NCI-H2227 treated with DMSO at 0.1 percent for 48 hours (cell line): ENCODE results near the gene ATP6V1F.
A peak's percentile ranks its signal among the peaks of the same experiment; 100 is the strongest.

ENCODE experiments used
- DNase-seq: peaks from one replicate; lab custom pipeline; 2025; lab: John Stamatoyannopoulos, UW

The ATP6V1F gene

GRCh38 chr7:128849156-128849515, 13.5 kb upstream of the ATP6V1F start:
- DNase-seq = no peak

- no peak for DNase-seq
Observed at GRCh38 chr7:128849804-128850490, 12.7 kb upstream of the ATP6V1F start.

DNA sequence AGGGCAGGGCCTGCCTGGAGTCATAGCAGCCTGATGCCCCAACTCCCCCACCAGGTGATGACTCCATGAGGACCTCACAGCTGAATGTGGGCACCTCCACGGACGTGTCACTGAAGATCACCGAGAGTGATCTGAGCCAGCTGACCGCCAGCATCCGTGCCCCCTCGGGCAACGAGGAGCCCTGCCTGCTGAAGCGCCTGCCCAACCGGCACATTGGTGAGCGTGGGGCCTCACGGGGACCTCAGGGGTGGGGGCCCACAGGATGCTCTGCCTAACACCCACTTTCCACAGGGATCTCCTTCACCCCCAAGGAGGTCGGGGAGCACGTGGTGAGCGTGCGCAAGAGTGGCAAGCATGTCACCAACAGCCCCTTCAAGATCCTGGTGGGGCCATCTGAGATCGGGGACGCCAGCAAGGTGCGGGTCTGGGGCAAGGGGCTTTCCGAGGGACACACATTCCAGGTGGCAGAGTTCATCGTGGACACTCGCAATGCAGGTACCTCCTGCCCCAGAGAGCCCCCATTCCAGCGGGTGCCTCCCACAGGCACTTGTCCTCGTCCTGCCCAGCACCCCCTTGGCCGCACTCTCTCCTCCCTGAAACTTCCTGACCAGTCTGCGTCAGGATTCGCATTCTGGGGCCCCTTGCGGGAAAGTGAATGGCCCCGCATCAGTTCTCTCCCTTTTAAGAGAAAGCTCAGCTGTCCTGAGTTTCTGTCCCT, 10.0 kb upstream of the ATP6V1F start:
- DNase-seq = no peak

GRCh38 chr7:128853799-128854198, 8.9 kb upstream of the ATP6V1F start:
- DNase-seq = no peak

GRCh38 chr7:128854396-128854795, 8.3 kb upstream of the ATP6V1F start:
- no peak for DNase-seq

DNA sequence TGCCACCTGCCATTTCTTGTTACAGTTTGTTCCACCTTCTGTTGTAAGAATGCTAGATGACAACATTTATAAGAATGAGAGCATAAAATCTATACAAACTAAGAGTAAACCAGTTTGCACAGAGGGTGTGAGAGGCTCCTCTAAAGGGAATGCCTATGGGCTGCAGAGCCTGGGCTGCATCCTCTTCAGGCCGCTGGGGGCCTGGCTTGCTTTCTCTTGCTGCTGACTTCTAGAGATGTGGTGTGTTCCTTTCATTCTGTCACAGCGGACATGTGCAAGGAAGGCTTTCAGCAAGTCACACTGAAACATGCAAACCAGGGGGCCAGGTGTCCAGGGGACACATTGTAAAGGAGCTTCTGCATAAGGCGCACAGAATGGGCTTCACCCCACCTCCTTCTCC, 7.1 kb upstream of the ATP6V1F start:
- no peak for DNase-seq

DNA sequence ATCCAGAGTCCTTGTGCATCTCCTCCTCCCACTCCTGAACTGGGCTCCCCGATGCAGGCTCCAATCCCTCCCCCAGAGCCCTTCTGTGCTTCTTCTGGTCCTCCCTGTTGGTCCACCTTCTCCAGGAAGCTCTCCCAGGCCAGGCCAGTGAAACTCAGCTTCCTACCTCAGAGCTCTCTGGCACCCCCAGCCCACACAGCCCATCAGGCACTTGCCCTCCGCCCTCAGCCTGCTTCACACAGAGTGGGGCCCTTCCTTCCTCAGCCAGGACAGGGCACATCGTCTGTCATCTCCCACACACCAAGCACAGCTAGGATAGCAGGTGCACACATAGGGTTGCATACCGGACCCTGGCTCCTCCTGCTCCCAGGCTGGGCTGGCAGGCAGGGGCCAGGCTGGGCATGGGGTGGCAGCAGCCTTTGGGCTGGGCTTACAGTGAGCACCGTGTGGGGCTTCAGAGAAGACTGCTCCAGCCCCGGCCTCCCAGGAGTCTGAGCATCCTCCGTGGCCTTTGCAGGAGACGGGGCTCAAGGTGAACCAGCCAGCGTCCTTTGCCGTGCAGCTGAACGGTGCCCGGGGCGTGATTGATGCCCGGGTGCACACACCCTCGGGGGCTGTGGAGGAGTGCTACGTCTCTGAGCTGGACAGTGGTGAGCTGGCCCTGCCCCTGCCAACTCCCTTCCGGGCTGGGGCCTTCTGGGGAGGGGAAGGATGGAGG, 6.5 kb upstream of the ATP6V1F start:
- DNase-seq = no peak

DNA sequence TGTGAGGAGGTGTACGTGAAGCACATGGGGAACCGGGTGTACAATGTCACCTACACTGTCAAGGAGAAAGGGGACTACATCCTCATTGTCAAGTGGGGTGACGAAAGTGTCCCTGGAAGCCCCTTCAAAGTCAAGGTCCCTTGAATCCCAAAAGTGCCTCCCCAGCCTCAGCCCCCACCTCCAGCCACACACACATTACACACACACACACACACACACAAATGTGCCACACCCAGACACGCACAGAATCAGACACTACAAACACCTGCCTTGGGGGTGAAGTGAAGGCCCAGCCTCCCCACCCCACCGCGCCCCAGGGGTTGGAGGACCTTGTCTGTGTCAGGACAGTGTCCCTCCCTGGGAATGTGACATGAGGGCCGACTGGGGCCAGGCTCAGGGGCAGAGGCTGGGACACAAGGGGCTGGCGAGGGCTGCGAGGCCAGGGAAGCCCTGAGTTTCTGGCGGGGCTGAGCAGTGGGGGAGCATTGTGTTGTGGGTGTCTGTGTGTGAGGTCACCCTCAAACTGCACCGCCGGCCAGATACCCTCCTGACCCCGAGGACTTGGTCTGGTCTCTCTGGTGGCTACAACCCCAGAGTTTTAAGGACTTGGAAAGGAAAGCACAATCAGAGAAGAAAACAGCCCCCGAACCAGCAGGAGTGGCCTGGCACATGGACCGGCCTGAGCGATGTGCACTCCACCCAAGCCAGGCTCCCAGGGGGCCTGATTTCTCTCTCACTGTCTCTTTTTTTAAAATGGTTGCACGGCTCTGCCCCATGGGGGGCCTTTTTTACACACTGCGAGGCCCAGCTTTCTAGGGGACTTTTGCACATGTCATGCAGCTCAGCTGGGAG, 4.0 kb upstream of the ATP6V1F start:
- DNase-seq = no peak

DNA sequence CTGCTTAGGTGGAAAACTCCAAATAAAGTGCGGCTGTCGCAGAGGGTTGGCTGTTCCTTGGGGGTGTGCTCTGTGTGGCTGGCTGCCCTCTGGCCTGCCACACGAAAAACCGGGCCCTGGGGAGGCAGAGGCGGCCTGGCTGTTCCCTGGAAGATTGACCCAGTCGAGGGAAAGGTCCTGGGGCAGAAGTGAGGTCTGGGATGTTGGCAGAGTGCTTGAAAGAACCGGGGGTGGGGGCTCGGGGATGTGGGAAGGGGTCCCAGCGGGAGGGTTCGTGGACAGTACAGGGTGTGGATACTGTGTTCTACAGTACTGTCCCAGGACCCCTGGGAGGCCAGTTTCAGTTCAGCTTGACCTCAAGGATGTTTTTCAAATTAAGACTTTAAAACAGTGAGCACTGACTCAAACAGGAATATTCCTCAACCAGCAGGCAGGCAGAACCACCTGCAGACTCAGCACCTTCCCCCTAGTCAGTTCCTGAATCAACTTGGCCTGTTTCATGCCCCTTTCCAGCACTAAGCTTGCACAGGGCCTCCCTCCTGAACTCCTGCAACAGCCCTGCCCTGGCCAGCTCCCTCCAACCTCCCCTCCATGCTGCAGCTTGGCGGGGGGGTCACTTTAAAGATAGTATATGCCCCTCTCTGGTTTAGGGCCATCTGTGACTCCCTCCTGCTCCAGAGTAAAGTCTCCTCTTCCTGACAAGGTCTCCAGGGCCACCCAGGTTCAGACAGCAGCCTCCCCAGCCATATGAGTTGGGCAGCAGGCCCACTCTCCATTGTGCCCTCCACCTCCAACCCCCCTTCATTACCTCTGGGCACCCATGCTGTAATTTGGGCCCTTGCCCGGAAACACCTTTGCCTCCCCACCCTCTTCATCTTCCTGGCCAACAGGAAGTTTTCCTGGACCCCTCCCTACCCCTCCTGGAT, 3.2 kb upstream of the ATP6V1F start:
- DNase-seq = no peak

- DNase-seq = no peak
Observed at GRCh38 chr7:128860158-128861073, 2.2 kb upstream of the ATP6V1F start.

DNA sequence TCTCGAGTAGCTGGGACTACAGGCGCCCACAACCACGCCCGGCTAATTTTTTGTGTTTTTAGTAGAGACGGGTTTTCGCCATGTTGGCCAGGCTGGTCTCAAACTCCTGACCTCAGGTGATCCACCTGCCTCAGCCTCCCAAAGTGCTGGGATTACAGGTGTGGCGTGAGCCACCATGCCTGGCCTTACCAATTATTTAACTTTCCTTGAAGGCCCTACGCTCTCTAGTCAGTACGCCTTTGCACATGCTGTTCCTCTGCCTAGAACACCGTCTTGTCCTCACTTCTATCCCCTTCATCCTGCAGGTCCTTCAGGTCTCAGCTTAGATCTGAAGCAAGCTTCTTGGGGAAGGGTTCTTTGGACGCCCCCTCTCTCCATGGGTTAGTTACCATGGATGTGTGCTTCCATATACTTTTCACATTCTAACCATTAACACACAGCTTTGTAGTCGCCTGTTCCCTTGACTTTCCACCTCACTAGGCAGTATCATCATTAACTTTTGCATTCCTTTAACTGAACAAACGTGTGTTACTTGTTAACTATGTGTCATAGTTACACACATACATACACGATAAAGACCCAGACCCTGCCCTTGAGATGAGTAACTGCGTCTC, 592 bp upstream of the ATP6V1F start:
- DNase-seq = no peak

DNA sequence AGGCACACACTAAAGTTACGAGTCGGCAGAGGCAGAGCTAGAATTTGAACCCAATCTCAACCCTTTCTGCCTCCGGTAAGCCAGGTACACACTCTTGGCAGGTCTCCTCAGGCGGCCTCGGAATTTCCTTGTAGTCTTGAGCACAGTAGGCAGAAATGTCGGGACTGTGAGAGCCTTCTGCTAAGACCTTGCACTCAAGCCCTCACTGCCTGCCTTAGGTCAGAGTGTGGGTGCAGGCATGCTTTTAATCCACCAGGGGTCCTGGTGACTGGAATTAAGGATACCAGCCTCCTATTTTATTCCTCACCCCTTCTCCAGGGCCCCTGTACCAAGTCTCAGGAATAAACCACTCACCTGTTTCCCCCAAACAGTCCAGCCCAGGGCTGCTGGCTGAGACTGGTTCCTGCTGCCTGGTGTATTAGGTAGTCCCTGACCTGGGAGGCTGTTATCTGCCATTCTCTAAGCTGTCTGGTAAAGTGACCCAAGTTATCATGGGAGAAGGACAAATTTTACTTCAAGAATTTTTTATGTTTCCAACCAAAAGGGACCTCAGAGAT, 855 bp downstream of the ATP6V1F start:
- DNase-seq = peak; percentile 15

- DNase-seq = no peak
Observed at GRCh38 chr7:128865303-128865702, 2.6 kb downstream of the ATP6V1F start.

DNA sequence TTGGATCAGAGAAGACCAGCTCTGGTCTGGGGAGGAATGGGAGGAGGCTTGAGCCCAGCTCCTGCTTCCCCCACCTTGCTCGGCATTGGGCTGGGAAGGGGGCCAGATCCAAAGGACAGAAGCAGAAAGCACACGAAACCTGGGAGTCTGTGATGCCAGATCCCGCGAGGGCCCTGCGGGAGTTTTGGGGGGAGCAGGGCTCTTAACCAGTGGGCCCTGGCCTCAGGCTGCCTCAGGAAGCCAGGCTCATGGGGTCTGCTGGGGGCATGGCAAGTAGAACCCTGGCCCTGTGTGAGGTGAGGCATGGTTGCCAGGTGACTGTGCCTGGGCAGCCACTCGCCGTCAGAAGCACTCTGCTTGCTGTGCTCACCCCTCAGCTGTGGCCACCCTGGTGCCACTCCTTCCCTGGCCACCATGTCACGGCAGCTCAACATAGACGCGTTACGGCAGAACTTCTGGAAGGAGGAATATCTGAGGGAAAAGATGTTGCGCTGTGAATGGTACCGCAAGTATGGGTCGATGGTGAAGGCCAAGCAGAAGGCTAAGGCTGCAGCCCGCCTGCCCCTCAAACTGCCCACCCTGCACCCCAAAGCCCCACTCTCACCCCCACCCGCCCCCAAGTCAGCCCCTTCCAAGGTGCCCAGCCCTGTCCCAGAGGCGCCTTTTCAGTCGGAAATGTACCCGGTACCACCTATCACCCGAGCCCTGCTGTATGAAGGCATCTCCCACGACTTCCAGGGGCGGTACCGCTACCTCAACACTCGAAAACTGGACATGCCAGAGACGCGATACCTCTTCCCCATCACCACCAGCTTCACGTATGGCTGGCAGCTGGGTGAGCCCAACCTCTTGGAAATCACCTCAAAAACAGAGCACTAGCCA, 3.6 kb downstream of the ATP6V1F start:
- no peak for DNase-seq

GRCh38 chr7:128867241-128867640, 4.6 kb downstream of the ATP6V1F start:
- no peak for DNase-seq

DNA sequence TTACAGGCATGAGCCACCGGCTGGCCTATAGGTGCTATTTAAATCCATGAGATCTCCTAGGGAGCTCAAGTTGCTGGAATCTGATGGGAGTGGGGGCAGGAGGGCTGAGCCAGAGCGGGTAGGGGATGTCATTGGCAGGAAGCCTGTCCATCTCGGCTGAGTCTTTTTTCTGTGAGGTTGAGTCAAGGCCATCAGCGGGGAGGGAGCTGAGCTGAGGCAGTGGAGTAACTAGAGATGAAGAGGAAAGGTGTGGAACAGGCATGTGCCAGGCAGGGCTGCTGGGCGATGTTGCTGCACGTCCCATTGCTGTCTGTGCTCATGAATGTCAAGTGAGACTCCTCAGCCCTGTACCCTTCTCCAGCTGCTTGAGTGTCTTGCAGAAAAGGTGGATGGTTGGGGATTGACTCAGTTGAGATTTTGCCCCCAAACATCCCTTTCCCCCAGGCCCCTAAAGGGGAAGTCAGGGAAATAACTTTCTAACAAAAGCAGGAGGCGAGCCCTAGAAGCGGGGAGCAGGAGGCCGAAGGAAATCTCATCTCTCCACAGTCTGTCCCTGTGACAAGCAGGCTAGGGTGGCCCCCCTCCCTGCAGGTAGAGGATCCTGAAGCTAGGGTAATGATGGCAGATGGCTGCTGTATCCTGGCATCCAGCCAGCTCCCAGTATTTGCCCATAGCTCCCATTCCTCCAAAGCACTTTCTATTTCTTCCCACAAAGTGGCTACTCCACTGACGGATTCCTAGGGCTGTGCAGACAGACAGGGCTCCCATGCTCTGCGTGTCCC, 5.4 kb downstream of the ATP6V1F start:
- DNase-seq = peak; percentile 35

GRCh38 chr7:128868624-128869137, 6.0 kb downstream of the ATP6V1F start:
- no peak for DNase-seq
